Urothelium cell line (cell line): ENCODE measurements around the gene TRPM2.
A peak's percentile ranks its signal among the peaks of the same experiment; 100 is the strongest.

Experiments
- DNase-seq: peaks from one replicate; pipeline ENCODE4 v3.0.0; 2011; ENCODE audit warnings: low spot score, mixed read lengths
- FAIRE-seq: peaks from 2 replicates; lab custom pipeline; 2011; peaks lifted over from hg19 to GRCh38; lab: Jason Lieb, UNC

The TRPM2 gene

DNA sequence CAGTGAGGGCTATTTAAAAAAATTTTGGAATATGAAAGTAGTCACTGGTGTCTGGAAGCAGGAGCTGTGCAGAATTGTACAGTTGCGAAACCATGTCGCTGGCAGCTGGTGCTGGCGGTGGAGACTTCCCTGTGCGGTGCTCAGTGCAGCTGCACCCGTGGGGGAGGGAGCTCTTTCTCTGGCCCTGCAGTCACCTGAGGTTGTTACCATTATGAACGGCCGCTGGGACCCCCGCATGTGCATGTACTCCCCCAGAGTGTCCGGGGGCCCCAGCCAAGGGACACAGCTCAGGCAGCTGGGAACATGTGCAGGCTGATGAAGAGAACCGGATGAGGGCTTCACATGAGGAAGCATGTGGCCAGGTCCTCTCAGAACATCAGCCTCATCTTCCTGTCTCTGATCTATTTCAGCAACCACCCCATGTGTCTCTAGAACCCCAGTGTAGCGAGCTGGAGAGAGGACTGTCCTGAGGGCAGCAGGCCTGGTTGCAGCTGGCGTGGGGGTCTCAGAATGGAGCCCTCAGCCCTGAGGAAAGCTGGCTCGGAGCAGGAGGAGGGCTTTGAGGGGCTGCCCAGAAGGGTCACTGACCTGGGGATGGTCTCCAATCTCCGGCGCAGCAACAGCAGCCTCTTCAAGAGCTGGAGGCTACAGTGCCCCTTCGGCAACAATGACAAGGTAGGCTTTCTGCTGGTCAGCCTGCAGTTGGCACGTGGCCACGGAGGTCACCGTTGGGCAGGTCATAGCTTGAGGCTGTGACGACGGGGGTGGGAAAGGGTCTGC is at the start of gene TRPM2:
Gene TRPM2 (plus strand): TSS at position 431 of the 780 bp plus-strand sequence. CDS start 80 bp downstream, at position 511.
- no peak for FAIRE-seq
- no peak for DNase-seq

DNA sequence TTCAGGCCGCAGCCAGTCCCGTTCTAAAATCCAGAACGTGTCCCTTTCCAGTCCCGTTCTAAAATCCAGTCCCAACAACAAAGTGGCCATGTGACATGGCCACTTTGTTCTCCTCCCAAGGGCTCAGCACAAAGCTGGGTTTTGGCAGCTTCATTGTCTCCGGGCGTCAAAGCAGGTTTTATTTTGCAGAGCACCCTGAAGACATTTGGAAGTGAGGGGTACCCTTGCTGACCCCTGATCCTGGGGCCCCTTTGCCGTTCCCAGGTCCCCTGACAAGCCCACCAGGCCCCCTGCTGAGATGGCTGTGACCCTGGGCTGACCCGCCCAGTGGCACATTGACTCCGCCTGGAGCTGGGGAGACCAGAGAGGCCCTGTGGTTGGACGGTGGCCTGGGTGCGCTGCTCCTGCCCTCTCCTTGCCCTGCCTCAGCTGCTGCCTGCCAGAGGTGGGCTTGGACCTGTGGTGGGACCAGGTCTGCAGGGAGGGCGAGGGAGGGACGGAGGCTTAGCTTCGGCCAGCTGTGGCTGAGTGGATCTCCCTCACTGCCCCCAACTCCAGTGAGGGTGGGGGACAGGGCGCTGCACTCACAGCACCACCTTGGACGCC is 49.3 kb upstream of the TRPM2 start:
- FAIRE-seq (no peak), DNase-seq (no peak)

DNA sequence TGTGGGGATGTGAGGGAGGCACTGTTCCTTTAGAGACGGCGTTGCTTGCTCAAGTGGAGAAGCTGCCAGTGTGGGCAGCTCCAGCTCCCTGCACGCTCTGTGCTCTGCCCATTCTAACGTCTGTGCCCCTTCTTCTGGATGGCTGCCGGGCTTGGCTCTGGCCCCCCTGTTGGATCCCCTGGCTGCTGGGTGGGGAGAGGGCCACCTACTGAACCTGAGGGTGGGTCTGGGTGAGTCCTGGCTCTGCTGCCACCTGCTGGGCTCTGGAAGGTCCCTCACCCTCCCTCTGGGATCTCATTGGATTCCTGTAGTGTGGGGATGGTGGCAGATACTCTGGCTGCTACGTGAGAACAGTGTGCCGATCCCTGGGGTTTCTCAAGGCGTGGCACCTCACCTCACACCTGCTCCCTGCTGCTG is 48.5 kb upstream of the TRPM2 start:
- FAIRE-seq (no peak), DNase-seq (peak; percentile 46)

DNA sequence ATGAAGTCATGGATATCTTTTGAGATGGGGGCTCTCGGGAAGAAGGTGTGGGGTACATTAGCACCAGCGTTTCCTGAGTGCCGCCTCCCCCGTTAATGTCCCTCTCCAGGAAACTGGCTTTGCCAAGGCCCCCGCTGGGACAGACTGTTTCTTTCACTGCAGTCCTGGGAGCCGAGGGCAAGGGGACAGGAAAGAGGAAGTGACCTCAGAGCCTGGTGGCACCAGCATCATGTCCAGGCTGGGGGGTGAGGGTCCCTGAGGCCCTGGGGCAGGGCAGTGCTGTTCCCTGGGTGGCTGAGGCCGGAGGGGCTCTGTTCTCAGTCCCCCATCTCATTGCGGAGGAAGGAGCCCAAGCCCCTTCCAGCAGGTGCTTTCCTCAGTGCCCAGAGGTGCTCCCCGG is 47.7 kb upstream of the TRPM2 start:
- DNase-seq (no peak), FAIRE-seq (no peak)

DNA sequence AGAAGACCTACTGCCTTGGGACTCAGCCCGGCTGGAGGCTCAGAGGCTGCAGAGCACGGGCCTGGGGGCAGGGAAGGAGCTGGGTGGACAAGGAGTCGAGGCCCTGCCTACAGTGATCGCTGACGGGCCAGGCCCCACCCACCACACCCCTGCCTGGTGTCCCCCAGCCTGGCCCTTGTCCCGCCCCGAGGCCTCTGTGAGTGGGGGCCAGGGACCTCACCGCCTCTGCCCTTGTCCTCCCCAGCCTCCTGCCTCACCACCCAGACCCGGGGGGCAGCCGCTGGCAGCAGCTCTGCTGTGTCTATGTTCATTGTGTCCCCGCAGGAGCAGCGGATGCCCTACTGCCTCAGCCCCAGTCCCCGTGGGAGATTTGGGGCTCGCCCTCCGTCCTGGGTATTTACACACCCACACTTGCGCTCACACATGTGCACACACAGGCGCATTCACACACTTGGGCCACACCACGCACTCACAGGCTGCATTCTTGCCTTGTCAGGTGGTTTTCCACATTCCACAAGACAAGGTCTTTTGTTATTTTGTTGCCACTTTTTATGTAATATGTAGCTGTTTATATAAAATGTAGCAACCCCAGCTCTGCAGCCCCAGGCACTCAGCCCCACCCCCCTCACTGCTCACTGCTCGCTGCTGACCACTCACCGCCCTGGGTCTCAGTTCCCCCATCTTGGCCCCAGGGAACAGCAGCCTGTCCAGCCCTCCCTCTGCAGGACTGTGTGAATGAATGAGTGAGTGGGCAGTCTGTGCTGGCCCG is 46.3 kb upstream of the TRPM2 start:
- no peak for FAIRE-seq
- DNase-seq = no peak

DNA sequence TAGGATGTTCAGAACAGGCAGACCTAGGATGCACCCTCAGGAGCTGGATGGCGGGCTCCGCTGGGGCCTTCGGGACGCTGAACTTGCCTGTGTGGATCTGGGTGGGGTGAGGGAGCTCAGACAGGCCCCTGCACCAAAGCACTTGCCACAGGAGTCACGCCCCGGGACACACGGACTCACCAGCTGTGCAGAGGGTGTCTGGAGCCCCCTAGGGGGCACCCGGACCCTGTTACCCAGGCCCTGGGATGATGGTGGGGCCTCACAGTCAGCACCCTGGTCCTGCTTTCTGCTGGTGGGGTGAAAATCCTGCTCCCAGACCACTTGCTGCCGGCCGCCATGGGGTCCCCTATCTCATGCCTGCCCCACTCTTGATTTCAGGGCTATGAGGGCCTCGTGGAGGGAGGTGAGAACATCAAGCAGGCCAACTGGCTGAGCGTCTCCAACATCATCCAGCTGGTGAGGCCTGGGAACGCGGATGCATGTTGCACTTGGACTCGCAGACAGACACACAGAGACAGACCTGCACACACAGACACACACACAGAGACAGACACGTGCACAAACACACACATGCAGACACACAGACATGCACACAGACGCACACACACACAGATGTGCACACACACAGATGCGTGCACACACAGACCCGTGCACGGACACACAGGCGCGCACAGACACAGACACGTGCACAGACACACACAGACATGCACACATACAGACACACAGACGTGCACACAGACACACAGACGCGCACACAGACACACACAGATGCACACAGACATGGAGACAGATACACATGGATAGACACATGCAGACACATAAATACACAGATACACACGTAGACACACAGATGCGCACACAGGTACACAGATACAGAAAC is 42.6 kb upstream of the TRPM2 start:
- no peak for DNase-seq
- FAIRE-seq = no peak

DNA sequence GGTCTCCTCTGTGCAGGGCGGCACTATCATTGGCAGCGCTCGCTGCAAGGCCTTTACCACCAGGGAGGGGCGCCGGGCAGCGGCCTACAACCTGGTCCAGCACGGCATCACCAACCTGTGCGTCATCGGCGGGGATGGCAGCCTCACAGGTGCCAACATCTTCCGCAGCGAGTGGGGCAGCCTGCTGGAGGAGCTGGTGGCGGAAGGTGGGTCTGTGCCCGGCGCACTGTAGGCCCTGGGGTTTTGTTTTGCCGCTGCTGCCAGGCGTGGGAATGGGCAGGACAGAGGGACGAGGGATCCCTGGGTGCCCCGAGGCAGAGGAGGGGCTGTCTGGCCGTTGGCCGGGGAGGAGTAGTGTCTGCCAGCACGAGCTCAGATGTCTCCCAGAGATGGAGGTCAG is 41.3 kb upstream of the TRPM2 start:
- FAIRE-seq (no peak), DNase-seq (no peak)

DNA sequence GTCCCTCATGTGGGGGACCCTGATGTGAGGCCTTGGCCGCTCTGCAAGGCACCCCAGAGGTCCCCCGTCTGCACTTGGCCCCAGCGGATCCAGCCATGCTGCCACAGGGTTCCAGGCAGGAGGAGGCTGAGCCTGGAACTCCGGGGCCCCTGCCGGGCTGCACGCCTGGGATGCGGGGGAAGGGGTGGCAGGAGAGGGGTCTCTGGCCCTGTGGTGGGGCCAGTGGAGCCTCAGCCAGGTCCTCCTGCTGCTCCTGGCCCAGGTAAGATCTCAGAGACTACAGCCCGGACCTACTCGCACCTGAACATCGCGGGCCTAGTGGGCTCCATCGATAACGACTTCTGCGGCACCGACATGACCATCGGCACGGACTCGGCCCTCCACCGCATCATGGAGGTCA is 40.7 kb upstream of the TRPM2 start:
- no peak for DNase-seq
- no peak for FAIRE-seq

DNA sequence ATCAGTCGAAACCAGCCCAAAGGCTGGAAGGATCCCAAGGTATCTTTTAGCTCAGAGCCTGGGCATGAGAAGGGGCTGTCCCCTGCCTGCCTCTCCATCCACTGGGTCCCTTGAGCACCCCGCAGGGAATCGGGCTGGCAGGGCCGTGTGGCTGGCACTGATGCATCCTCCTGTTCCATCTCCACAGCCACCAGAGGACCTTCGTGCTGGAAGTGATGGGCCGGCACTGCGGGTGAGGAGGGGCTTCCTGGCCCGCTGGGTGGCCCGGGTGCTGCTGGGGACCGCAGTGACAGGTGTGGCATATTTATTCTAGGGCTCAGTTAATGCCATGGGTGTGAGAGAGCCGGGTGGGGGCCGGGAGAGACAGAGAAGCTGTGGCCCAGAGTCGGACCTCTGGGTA is 40.0 kb upstream of the TRPM2 start:
- DNase-seq (no peak), FAIRE-seq (no peak)

DNA sequence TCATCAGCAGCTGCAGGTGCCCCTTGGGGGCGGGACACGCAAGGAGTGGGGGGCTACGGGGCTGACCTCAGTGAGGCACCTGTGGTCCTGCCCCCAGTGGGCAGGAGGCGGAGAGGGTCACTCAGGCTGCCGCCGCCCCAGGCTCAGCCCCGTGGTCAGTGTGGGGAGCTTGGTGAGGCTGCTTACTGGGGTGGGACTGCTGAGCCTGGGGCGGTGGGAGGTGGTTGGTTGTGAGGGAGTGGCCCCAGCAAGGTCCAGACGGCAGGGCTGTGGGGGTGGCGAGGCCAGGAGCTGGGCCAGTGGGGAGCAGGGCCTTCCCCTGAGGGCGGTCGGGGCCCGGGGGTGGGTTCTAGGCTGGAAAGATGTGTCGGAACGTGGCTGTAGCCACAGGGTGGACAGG is 39.3 kb upstream of the TRPM2 start:
- DNase-seq = no peak

DNA sequence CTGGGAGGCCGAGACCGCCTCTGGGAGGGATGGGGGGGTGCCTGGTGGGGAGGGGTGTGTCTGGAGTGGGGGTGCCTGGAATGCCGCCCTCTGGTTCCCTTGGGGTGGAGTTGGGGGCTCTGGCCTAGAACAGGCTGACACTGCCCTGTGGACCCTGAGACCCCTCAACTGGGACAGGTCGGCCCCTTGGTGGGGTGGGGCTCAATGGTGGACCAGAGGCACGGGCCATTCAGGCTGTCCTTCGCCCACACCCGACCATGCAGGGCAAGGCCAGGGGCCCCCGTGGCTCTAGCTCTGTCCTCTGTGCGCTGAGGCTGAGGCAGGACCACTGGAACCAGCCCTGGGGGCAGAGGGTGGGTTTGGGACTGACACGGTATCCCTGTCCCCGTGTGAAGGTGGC is 38.9 kb upstream of the TRPM2 start:
- DNase-seq (no peak), FAIRE-seq (no peak)

More for the DNA sequence above, 39.3 kb upstream of the TRPM2 start:
- no peak for FAIRE-seq

DNA sequence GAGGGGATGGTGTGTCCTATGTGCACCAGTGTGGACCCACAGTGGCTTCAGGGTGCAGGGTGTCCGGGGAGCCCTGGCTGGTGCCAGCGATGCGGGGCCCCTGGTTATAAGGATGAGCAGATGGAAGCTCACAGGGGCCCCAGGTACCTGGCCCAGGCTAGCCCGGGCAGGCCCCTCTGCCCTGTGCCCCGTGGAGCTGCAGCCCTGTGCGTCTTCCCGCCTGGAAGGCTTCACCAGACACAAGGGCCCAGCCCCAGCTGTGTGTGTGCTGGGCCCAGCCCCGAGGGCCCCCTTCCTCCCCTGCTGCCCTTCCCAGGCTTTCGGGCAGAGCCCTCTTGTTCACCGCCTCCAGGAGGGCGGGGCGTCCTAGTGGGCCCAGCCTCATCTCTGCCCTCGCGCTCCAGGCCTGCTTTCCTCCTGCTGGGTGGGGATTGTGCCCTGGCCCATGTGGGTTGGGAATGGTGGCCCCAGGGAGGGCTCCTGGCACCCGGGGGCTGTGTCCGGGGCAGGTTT is 37.7 kb upstream of the TRPM2 start:
- no peak for FAIRE-seq

DNA sequence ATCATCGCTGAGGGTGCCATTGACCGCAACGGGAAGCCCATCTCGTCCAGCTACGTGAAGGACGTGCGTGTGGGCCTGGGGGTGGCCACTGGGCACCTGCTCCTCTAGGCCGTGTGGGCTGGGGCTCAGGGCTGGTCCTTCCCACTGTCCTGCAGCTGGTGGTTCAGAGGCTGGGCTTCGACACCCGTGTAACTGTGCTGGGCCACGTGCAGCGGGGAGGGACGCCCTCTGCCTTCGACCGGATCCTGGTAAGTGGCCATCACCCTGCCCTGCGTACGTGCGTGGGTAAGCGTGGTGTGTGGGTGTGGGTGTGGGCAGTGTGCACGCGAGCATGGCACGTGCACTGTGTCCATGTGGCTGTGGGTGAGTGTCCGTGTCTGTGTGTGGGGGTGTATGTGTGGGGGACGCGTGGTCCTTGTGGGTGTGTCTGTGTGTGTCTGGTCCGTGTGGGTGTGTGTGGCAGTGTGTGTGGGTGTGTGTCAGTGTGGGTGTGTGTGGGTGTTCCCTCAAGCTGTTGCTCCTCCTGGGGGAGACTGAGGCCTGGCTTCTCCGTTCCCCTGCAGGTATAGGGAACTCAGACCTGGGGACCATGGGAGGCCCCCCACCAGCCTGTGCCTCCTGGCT is 37.0 kb upstream of the TRPM2 start:
- DNase-seq (no peak), FAIRE-seq (peak; percentile 84)

More for the DNA sequence above, 37.7 kb upstream of the TRPM2 start:
- DNase-seq = no peak

DNA sequence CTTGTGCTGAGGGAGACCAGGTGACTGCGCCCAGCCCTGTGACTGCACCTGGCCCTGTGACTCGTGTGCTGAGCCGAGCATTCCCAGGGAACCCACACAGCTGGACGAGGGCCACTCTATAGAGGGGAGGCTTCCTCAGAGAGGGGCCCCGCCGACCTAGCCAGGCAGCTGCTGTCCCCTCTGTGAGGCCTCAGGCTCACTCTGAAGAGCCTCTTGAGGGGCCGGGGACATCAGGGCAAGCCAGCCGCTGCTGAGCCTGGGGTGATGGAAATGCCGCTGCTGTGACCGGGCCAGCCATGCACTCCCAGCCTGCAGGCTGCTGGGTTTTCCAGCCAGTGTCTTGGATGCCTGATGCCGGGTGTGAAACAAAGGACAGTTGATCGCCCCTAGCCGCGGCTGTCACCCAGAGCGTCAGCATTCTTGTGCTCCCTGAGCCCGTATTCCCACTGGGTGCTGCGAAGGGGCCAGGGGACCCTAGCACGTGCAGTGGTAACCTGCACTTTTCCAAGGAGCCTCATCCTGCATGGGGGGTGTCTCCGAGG is 36.1 kb upstream of the TRPM2 start:
- no peak for FAIRE-seq

DNA sequence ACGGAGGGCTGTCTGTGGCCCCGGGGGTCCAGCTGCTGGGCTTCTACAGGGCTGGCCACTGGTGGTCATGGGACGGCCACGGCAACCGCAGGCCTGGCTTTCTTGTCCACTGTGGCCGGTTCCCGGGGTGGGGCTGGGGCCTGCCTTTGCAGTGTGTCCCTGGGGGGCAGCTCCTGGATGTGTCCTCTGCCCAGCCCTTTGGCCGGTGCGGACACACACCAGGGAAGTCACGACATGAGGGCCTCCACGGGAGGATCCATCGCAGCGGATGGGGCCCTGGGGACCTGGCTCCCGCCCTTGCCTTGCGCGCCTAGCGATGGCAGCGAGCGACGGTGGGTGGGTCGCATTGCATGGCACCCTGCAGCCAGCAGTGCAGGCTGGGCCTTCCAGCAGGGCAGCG is 35.5 kb upstream of the TRPM2 start:
- FAIRE-seq (no peak), DNase-seq (no peak)

More for the DNA sequence above, 36.1 kb upstream of the TRPM2 start:
- no peak for DNase-seq

DNA sequence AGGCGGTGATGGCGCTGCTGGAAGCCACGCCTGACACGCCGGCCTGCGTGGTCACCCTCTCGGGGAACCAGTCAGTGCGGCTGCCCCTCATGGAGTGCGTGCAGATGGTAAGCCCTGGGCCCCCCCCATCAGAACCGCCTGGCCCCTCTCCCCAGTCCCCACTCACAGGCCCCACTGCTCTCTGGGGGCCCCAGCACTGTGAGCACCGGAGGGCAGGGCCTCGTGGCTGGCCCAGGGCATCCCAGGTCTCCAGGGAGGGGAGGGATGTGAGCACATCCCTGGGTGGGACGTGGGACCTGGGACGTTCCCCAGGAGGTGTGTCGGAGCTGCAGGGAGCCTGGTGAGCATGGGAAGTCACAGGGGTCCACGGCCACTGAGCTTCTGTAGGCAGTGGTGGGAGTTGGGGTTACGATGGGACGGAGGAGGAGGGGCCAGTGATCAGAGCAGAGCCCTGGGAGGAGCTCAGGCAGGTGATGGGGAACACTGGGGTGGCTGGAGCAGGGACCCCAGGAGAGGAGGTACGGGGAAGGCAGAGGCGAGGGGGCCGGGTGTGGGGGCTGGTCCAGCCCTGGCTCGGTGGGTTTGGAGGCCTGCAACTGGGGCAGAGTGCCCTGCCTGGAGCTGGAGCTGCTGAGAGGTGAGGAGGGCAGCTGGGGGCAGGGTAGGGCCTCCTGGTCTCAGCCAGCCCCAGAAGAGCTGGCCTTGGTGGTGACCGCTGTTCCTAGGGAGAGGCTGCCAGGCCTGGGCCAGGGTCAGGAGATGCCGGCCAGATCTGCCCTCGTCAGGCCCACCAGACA is 34.7 kb upstream of the TRPM2 start:
- DNase-seq = no peak
- no peak for FAIRE-seq

DNA sequence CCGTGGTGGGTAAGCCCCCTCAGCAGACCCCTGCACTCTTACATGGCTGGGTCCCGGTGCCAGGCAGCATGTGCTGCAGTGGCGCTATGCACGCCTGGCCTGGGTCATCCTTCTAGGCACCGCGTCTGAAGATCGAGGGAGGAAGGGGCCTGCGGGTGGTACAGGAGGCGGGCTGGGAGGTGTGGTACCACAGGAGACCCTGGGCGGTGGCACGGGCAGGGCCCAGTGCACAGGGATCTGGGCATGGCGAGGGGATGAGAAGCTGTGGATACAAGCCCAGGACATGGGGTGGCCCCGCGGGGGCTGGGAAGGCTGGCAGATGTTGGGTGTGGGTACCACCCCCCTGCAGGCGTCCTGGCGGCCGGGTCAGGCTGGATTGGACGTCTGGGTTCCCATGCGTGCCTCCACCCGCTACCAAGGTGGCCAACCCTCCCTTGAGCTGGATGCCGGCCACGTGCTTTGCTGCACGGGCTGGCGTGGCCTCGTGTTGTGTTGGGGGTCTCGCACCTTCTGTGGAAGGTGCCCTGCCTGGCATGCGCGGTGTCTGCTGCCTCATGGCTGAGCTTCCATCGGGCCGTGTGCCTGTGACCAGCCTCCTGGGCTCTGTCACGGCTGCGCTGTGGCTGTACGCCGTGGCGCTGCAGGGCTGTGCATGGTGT is 33.9 kb upstream of the TRPM2 start:
- FAIRE-seq (no peak), DNase-seq (no peak)

DNA sequence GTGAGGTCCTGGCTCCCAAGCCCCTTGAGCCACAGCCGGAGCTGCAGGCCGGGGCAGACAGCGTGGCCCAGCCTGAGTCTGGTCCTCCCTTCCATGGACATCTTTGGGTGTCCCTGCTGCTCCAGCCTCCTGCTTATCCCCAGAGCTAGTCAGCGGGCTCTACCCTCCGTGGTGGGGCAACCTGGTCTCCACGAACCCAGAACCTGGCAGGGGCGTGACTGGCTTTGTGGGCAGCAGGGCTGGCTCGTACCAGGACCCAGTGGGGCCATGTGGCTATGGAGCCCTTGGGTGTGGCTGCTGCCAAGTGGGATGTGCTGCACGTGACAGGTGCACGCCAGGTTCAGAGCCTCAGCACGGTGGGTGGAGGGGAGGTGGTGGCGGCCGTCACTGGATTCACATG is 32.6 kb upstream of the TRPM2 start:
- no peak for FAIRE-seq
- DNase-seq = no peak
